ENCODE measurements around the gene GCM1.

Gene GCM1

DNA sequence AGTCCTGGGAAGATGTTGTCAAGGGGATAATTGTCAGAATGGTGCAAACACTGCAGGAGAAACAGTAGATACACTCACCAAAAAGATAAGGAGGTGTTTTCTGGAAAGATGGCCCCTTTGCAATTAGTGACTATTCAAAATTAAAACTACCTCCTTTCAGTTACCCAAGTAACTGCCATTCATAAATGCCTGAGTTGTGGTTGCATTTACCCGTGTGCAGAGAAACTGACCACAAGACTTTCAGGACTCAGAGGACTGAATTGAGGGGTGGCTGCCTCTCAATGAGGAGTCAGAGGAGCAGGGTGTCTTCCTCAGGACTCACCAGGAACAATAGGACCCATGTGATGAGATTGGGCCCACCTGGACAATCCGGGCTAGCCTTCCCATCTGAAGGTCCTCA, 39.0 kb downstream of the GCM1 start:
- Histone ChIP-seq H3K4me2 (ENCODE audit: low read length) (no peak overlapping the region), H3K27ac (no peak overlapping the region), H3K79me2 (no peaks in the 10 kb centered on the region), H3K4me1 (peaks cover 16% of the 10 kb centered on the region), H3K9ac (no peak overlapping the region), H3K36me3 (ENCODE audit: control insufficient read depth, insufficient read depth, low read length) (no peaks in the 10 kb centered on the region), H2AFZ (no peak overlapping the region), H3K9me3 (ENCODE audit: control insufficient read depth, low read length) (no peaks in the 10 kb centered on the region), H3K27me3 (ENCODE audit: control insufficient read depth, insufficient read depth, low read length) (no peaks in the 10 kb centered on the region), H3K4me3 (ENCODE audit: low read depth, low read length) (no peak overlapping the region)
- TF ChIP-seq, protein P1, sequence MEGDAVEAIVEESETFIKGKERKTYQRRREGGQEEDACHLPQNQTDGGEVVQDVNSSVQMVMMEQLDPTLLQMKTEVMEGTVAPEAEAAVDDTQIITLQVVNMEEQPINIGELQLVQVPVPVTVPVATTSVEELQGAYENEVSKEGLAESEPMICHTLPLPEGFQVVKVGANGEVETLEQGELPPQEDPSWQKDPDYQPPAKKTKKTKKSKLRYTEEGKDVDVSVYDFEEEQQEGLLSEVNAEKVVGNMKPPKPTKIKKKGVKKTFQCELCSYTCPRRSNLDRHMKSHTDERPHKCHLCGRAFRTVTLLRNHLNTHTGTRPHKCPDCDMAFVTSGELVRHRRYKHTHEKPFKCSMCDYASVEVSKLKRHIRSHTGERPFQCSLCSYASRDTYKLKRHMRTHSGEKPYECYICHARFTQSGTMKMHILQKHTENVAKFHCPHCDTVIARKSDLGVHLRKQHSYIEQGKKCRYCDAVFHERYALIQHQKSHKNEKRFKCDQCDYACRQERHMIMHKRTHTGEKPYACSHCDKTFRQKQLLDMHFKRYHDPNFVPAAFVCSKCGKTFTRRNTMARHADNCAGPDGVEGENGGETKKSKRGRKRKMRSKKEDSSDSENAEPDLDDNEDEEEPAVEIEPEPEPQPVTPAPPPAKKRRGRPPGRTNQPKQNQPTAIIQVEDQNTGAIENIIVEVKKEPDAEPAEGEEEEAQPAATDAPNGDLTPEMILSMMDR (IDR thresholded peaks at IDR 0.05): no peak

DNA sequence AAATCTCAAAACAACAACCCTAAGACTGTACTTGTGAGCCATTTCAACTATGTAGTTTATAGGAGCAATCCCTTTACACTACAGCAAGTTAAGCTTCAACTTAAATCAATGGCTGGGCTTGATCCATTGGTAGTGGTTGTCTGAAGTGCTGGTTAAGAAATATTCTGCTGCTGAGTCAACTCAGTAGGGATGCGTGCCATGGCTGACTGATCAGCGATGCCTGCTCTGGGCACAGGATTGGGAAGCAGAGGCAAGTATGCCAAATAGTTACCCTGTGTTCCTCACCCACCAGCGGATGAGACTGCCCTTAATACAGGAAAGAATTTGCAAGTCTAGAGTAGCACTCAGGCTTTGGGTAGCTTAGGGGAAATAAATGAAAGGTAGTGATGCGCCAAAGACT, 41.5 kb downstream of the GCM1 start:
- H3K36me3 ChIP-seq (ENCODE audit: control insufficient read depth, insufficient read depth, low read length): no peaks in the 10 kb centered on the region
- no peak overlapping the region for H3K4me2 ChIP-seq (ENCODE audit: low read length)
- no peak overlapping the region for H2AFZ ChIP-seq
- no peaks in the 10 kb centered on the region for H3K9me3 ChIP-seq (ENCODE audit: control insufficient read depth, low read length)
- H3K4me3 ChIP-seq (ENCODE audit: low read depth, low read length): no peak overlapping the region
- no peaks in the 10 kb centered on the region for H3K27me3 ChIP-seq (ENCODE audit: control insufficient read depth, insufficient read depth, low read length)
- TF ChIP-seq, protein P1 (IDR thresholded peaks at IDR 0.05): no peak
- H3K9ac ChIP-seq: no peak overlapping the region
- no peak overlapping the region for H3K27ac ChIP-seq
- no peaks in the 10 kb centered on the region for H3K79me2 ChIP-seq
- peaks cover 10% of the 10 kb centered on the region for H3K4me1 ChIP-seq

DNA sequence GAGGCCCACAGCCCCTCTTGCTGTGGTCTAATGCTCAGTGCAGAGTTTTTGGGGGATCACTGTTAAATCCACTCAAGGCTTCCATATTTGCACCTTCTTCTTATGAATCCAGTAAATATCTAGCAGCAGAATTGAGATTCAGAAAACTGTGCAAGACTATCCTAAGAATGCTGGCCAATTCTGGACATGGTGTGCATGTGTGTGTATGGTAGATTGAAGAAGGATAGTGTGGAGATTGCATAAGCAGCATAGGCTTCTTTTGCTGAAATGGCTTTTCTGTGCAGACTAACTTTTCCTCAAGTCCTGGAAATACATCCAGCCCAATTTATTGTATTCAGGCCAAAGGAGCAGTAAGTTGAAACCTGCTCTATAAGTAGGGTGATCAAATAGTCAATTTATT, 43.7 kb downstream of the GCM1 start:
- H2AFZ ChIP-seq: no peak overlapping the region
- H3K9me3 ChIP-seq (ENCODE audit: control insufficient read depth, low read length): no peaks in the 10 kb centered on the region
- no peak overlapping the region for H3K4me3 ChIP-seq (ENCODE audit: low read depth, low read length)
- no peaks in the 10 kb centered on the region for H3K27me3 ChIP-seq (ENCODE audit: control insufficient read depth, insufficient read depth, low read length)
- H3K27ac ChIP-seq: no peak overlapping the region
- TF ChIP-seq, protein P1 (IDR thresholded peaks at IDR 0.05): no peak
- no peaks in the 10 kb centered on the region for H3K79me2 ChIP-seq
- H3K36me3 ChIP-seq (ENCODE audit: control insufficient read depth, insufficient read depth, low read length): no peaks in the 10 kb centered on the region
- peaks cover 10% of the 10 kb centered on the region for H3K4me1 ChIP-seq
- H3K9ac ChIP-seq: no peak overlapping the region
- no peak overlapping the region for H3K4me2 ChIP-seq (ENCODE audit: low read length)

DNA sequence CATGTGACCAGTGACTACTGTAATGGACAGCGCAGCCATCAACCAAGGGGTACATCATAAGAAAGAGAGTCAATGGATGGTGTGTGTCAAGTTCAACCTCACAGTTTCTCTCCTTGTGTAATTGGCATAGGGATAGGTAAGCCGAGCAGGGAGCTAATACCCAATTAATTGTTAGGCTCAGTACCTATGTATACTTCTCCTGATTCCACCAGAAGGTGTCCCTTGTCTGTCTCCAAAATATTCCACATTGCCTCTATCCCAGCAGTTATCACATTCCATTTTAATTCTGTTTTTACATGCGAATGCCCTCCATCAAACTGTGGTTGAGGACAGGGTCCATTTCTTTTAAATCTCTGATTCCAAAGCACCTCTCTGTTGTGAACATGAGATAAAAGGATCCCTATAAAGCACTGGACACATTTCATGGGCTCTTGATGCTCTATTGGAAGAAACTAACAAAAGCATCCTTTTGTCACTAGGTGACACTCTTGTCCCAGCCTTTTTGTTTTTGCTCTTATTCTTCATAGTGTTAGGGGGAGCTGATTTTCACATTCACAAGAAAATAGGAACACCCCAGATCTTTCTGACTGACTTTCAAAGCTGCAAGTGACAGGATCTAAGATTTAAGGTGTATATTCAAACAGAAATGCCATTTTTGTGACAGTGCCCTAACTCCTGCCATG, 44.5 kb downstream of the GCM1 start:
- no peak overlapping the region for H2AFZ ChIP-seq
- peaks cover 10% of the 10 kb centered on the region for H3K4me1 ChIP-seq
- no peak overlapping the region for H3K9ac ChIP-seq
- H3K9me3 ChIP-seq (ENCODE audit: control insufficient read depth, low read length): no peaks in the 10 kb centered on the region
- H3K27ac ChIP-seq: no peak overlapping the region
- no peaks in the 10 kb centered on the region for H3K79me2 ChIP-seq
- TF ChIP-seq, protein P1 (IDR thresholded peaks at IDR 0.05): no peak
- no peaks in the 10 kb centered on the region for H3K36me3 ChIP-seq (ENCODE audit: control insufficient read depth, insufficient read depth, low read length)
- no peak overlapping the region for H3K4me2 ChIP-seq (ENCODE audit: low read length)
- H3K27me3 ChIP-seq (ENCODE audit: control insufficient read depth, insufficient read depth, low read length): no peaks in the 10 kb centered on the region
- no peak overlapping the region for H3K4me3 ChIP-seq (ENCODE audit: low read depth, low read length)

DNA sequence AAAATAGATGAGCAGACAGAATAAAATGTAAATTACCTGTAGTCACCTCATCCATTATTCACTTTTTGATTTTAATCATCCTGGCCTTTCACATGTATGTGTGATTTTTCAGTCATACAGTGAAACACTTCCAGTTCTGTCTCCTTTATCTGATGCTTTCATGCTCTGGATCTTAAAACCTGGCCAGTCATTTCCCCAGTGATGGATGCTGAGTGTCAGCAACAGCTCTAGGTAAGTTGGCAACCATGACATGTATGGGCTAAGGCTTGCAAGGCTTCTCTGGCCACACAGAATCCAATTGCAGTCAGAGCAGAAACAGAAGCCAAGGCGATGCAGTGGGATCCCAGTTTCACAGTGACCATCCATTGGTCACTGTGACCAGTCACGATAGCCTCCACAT, 47.6 kb downstream of the GCM1 start:
- Histone ChIP-seq H3K27me3 (ENCODE audit: control insufficient read depth, insufficient read depth, low read length) (no peaks in the 10 kb centered on the region), H3K79me2 (no peaks in the 10 kb centered on the region), H3K4me1 (peaks cover 10% of the 10 kb centered on the region), H3K9me3 (ENCODE audit: control insufficient read depth, low read length) (no peaks in the 10 kb centered on the region), H2AFZ (no peak overlapping the region), H3K27ac (no peak overlapping the region), H3K9ac (no peak overlapping the region), H3K4me3 (ENCODE audit: low read depth, low read length) (no peak overlapping the region), H3K36me3 (ENCODE audit: control insufficient read depth, insufficient read depth, low read length) (no peaks in the 10 kb centered on the region), H3K4me2 (ENCODE audit: low read length) (no peak overlapping the region)
- TF ChIP-seq, protein P1 (IDR thresholded peaks at IDR 0.05): no peak

Data from parathyroid adenoma (tissue), 2 donors.